NB4 (cell line): Measurements from ENCODE around the gene ZNF679.

Experiments used
- CTCF ChIP-seq: IDR thresholded peaks from one replicate; pipeline ENCODE4 v1.5.1; 2012; ENCODE audit warnings: low read depth, low read length
- MAX ChIP-seq: IDR thresholded peaks from 2 replicates; pipeline ENCODE4 v1.6.1; 2011; ENCODE audit warnings: low read depth, low read length
- MYC ChIP-seq: IDR thresholded peaks from 2 replicates; pipeline ENCODE4 v1.6.1; 2011; ENCODE audit warnings: low read depth, low read length
- POLR2A ChIP-seq: IDR thresholded peaks from 2 replicates; pipeline ENCODE4 v1.6.1; 2011; ENCODE audit warnings: mild to moderate bottlenecking; ENCODE audit not compliant: insufficient read length; ENCODE audit errors: extremely low read depth

GRCh38 chr7:64308016-64308270, 79.7 kb downstream of the ZNF679 start:
- TF ChIP-seq POLR2A (no peak), CTCF (no peak), MAX (no peak), MYC (no peak)
